DMS 273 (cell line): ENCODE results near the gene PAXIP1.
"Not testable (repeated sequence)": the region's sequence is repeated elsewhere in the genome, so short reads cannot be mapped to it uniquely, and the experiment has no call there.

Source experiments
- DNase-seq: peaks from one replicate; lab custom pipeline; 2025; ENCODE audit not compliant: unreplicated experiment; lab: John Stamatoyannopoulos, UW

Gene PAXIP1

DNA sequence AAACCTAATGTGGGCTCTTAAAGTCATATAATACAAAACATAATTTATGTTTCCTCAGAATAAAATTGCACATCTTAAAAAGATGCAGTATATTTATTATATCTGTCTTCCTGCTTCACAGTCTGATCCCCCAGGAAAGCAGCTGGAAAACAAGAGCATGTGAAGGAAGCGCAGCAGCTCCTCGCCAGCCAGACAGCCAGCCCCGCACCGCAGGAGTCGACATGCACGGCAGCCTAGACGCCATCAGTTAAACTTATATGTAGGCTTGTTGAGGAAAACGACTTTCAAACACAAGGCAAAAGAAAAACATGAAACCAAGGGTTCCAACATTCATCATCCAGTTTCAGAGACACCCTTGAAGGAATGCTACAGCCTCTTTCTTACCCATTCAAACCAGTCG lies 59.0 kb downstream of the PAXIP1 start:
- DNase-seq: no peak

DNA sequence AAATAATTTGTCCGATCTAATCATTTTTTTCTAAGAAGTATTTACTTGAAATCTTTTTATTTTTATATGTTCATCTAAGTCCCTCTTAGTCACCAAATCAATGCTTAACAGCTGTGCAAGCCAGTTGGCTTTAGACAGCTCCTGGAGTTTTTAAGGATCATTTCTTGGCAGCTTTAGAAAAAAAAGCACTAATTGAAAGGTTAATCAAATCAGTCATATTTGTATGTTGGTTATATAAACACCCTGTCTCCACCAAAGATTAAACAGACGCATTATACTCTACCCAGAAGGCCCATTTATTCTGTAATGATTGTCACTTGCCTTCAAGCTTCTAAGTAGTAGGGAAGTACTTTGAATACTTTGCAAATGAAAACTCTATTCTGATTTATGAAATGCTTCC lies 60.2 kb downstream of the PAXIP1 start:
- DNase-seq: no peak

DNA sequence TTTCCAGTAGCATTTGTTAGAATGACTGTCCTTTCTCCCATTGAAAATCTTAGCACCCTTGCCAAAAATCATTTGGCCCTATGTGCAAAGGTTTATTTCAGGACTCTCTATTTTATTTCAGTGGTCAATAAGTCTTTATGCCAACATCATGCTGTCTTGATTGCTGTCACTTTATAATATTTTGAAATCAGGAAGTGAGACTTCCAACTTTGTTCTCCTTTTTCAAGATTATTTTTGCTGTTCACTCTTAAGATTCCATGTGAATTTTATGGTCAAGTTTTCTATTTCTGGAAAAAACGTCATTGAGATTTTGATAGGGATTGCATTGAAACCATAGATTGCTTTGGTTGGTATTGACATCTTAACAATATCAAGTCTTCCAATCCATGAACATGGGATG lies 65.1 kb downstream of the PAXIP1 start:
- DNase-seq: no peak

DNA sequence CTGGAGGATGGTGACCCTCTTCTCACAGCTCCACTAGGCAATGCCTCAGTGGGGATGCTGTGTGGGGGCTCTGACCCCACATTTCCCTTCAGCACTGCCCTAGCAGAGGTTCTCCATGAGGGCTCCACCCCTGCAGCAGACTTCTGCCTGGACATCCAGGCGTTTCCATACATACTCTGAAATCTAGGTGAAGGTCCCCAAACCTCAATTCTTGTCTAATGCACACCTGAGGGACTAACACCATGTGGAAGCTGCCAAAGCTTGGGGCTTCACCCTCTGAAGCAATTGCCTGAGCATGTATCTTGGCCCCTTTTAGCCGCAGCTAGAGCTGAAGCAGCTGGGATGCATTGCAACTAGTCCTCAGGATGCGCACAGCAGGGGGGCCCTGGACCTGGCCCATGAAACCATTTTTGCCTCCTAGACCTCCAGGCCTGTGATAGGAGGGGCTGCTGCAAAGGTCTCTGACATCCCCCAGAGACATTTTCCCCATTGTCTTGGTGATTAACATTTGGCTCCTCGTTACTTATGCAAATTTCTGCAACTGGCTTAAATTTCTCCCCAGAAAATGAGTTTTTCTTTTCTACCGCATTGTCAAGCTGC lies 68.5 kb downstream of the PAXIP1 start:
- DNase-seq: not testable (repeated sequence)

DNA sequence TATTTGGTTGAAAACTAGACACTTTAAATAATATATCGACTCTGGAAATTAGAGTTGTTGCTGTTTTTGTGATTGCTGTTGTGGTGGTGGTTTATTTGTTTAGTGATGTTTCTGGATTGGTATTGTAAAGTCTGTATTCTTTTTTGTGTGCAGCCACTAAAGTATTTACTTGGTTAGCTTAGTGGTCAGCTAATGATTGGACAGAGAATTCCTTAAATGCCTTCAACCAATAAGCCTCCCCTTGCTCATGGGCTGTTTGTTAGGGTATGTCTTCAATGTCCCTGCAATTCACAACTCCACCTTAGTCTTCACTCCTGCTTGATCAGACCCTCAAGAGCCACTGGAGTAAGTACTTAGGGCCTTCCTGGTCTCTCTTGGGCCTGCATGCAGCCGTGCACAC lies 71.0 kb downstream of the PAXIP1 start:
- DNase-seq: no peak

DNA sequence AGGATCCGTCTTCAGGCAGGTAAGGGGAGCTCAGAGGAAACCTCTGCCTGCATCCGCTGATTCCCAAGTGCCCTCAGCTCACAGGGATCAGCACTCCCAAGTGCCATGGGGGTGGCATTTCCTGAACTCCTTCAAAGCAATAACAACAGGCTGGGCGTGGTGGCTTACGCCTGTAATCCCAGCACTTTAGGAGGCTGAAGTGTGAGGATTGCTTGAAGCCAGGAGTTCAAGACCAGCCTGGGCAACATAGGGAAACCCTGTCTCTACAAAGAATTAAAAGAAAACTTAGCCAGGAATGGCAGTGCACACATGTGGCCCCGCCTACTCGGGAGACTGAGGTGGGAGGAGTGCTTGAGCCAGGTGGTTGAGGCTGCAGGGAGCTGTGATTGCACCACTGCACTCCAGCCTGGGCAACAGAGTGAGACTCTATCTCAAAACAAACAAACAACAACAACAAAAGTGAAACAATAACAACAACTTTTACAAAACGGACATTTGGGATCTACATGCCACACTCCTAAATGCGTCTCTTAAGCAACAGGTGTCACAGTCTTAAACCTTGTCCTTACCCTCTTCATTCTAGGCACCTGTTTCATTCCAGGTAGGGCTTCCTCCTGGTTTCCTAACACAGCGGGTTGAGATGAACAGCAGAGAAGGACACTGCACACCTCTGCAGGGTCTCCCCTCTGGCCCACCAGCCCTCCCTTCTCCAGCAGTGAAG lies 73.8 kb downstream of the PAXIP1 start:
- no peak for DNase-seq

DNA sequence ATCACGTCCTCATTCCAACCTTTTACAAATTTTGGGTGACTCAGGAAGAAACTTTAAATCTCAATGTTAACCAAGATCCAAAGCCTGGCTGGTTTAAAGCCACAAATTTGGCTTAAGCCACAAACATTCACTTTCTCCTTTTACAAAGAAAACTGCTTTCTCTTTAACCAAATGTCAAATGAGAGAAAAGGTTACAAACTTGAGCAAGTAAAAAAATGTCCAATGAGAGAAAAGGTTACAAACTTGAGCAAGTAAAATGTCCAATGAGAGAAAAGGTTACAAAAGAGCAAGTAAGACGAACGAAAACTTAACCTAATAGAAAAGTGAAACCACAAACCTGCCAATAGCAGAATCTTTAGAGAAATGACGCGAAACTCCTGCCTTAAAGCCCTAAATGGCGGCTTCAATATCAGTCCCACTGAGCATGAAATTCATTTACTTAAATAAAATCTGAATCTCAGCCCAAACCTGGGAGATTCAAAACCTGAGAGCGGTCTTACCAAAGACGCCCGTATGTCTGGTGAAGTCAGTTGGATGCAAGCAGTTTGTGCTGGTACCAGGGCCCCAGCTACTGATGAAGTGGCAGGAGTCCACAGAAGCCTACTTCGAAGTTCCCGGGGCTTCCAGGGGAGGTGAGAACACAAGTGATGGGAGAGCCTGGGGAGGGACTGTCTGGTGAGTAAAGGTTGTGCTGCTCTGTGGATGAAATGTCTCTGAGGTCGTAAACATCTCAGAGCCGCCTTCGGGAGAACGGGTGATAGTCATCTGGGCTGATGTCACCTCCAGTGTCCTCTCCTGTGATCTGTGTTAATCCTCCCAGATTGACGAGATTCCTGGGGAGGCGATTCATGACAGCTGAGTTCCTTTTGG lies 74.6 kb downstream of the PAXIP1 start:
- peak; percentile 80 for DNase-seq

DNA sequence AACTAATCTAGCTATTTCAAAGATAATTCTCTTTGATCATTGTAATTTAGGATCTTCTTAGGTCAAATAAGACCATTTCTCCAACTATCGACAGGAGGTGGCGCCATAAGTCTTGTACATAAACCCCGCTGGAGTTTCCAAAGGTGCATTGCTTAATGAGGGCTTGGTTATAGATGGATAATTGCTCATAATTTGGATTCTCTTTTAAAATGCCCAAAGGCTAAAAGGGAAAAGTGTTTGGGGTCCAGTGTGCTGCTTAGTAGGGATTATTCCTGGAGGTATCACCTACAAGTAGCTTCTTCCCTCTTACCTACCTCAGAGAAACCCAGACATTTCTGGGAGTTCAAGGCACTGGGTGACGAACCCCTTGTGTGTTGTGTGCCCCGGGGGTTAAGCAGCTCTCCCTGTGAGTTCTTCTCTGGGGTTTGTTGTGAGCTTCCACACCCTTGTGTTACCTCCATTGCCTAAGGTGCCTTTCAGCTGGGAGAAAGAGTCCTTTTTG lies 75.2 kb downstream of the PAXIP1 start:
- DNase-seq: peak; percentile 92

DNA sequence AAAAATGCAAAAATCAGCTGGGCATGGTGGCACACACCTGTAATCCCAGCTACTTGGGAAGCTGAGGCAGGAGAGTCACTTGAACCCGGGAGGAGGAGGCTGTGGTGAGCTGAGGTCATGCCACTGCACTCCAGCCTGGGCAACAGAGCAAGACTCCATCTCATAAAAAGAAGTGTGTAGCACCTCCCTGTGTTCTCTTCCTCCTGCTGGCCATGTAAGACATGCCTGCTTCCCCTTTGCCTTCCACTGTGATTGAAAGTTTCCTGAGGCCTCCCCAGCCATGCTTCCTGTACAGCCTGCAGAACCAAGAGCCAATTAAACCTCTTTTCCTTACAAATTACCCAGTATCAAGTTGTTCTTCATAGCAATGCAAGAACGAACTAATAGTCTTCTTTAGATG lies 80.5 kb downstream of the PAXIP1 start:
- not testable (repeated sequence) for DNase-seq

DNA sequence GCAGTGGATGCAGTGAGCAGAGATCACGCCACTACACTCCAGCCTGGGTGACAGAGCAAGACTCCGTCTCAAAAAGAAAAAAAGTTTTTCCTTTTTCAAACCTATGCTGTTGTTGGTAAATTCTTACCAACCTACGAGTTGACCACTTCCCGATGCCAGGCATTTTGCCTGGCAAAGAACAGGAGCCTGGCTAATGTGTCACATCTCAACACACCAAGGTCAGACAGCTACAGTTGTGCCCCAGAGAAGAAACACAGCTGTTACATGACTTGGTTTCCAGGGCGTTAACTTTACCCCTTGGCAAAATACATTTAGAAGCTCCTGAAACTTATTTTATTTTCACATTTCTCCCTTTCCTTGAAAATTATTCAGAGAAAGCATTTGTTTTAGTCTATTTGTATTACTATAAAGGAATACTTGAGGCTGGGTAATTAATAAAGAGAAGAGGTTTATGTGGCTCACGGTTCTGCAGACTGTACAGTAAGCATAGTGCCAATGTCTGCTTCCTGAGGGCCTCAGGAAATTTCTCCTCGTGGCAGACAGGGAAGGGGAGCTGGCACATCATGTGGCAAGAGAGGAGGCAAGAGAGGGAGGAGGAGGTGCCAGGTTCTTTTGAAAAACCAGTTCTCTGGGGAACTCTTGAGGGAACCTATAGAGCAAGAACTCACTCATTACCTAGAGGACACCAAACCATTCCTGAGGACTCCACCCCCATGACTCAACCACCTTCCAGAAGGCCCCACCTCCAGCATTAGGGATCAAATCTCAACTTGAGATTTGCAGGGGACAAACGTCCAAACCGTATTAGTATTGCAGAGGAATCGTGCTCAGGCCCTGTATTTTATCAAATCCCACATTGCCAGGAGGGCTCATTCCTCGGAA lies 83.3 kb downstream of the PAXIP1 start:
- DNase-seq: no peak

DNA sequence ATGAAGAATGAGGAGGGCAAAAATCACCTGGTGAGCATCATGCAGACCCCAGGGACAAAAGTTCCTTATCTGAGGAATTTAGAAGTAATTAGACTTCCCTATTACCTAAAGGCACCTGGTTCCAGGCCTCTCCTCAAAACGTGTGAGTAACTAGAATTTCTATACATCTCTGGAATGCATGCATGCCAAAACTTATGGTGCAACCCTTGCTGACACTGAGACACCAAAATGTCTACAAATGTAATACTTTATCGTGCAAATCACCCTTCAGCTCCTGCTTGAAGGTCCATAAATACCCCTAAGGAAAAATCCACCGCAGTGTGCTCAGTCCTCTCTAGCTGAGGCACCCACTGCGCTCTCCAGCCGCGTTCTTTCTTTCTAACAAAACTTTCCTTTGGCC lies 84.2 kb downstream of the PAXIP1 start:
- no peak for DNase-seq

DNA sequence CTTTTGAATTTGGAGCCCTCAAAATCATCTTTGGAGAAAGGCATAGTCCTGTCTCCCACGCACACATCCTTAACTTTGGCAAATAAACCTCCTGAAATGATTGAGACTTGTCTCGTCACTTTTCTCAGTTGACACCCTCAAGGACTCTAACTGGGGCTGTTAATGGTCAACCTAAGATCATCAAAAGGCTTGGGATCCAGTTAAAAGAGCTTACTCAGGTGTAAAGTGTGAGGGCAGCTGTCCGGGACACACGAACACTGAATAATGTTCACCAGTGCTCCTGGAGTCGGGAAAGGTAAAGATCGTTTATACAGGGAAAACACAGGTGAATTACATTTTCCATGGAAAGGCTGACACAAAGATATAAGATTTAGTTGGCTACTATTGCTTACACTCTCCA lies 84.7 kb downstream of the PAXIP1 start:
- DNase-seq: no peak

DNA sequence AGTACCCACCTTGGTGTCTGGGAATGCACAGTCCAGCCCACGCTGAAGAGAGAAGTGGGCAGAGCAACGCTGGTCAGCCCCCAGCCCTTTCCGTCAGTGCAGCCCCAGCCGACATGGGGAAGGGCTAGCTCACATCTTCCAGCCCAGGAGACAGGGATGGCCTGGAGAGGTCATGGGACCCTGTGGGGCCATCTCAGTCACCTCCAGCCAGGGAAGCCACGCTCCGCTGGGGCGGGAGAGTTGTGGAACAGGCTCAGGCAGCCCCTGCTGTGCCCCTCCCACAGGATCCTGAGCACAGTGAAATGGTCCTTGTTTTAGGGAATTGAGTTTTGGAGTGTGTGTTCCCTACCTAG lies 85.1 kb downstream of the PAXIP1 start:
- DNase-seq: no peak

DNA sequence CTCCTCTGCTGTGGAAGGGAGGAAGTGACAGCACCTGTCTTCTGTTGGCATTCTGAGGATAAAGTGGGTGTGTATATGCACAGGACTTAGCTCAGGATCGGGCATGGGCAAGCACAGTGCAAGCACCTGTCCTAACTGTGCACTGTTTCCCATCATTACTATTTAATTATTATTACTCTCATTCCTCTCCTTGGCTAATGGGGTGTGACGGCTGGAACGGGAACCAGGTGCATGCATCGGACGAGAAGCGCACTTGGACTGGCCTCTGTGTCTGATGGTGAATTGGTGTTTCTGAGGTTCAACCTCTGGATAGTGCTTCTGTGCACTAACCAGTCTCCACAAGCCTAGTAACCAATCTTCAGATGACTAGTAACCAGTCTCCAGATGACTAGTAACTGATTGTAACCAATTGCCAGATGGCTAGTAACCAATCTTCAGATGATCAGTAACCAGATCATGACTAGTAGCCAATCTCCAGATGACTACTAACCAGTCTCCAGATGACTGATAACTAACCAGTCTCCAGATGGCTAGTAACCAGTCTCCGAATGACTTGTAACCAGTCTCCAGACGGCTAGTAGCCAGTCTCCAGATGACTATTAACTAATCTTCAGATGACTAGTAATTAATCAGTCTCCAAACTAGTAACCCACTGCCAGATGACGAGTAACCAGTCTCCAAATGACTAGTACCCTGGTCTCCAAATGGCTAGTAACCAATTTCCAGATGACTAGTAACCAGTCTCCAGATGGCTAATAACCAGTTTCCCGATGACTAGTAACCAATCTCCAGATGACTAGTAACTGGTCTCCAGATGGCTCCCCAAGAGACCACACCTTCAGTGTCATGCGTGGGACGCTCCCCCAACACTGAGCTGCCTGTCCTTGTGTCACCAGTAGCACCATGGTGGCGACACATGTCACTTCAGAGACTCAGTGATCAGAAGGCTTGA lies 85.8 kb downstream of the PAXIP1 start:
- no peak for DNase-seq

DNA sequence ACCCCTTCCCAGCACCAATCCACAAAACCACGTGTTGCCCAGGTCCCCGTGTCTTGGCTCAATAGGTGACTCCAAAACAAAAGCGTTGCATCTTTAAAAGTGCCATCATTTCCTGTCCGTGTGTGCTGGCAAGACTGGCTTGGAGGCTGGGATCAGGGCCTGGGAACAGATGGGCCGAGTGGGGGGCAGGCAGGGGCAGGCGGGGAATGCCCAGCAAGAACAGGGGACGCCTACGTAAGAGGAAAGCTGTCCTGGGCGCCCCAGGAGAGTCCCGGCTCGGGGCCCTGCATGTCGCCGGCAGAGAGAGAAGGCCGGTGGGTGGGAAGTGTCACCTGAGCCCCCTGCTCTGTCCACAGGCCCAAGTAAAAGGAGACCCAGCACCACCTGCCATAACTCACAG lies 86.5 kb downstream of the PAXIP1 start:
- peak; percentile 31 for DNase-seq

DNA sequence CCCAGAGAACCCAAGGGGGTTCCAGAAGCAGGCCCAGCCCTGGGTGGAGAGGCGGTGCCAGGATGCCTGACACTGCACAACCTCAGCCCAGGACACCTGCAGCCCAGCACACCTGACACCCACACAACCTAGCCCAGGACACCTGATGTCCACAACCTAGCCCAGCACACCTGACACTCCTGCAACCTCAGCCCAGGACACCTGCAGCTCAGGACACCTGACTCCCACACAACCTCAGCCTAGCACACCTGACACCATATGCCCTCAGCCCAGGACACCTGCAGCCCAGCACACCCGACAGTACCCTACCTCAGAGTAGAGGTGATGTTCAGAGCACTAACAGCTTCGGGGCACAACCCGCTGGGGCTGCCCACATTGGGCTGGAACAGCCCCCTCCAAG lies 87.3 kb downstream of the PAXIP1 start:
- no peak for DNase-seq

DNA sequence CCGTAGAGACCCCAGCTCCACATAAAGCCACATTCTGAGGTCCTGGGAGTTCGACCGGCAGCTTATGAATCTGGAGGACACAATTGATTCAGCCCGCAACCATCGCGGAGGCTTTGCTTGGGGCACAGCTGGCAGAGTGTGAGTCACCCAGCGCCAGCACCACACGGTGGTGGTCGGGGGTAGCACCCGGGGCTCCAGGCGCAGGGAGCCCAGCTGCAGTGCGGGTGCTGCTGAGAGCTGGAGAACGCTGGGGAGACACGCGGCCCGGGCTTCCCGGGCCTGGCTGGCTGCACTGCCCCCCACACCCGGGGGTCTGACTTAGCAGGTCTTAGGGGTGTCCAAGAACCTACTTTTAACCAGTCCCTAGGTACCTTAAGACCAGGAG lies 87.9 kb downstream of the PAXIP1 start:
- DNase-seq: peak; percentile 52

DNA sequence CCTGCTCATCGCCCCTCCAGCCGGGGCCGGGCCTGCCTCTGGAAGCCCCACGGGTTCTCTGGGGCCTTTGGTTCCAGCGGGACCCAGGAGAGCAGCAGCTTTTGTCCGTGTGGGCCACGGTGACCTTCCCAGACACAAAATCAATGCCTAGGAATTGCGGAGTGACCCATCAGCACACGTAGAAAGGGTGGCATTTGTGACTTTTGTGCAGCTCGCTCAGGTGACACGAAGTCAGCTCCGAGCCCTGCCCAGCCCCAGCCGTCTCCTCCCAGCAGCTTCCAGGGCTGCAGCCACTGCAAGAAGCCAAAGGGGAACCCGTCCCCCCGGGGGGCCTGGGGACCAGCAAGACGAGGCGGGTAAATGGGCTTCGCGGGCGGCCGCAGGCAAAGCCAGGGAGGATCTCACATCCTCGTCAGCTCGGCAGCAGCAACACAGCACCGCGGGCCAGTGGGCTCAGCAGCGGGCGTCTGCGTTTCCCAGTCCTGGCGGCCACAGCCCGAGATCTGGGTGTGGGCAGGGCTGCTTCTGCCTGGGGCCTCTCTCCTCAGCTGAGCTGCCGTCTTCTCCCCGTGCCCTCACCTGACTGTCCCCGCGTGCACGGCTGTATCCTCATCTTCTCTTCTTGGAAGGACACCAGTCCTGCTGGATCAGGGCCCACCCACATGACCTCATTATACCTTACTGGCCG lies 88.5 kb downstream of the PAXIP1 start:
- DNase-seq: no peak

DNA sequence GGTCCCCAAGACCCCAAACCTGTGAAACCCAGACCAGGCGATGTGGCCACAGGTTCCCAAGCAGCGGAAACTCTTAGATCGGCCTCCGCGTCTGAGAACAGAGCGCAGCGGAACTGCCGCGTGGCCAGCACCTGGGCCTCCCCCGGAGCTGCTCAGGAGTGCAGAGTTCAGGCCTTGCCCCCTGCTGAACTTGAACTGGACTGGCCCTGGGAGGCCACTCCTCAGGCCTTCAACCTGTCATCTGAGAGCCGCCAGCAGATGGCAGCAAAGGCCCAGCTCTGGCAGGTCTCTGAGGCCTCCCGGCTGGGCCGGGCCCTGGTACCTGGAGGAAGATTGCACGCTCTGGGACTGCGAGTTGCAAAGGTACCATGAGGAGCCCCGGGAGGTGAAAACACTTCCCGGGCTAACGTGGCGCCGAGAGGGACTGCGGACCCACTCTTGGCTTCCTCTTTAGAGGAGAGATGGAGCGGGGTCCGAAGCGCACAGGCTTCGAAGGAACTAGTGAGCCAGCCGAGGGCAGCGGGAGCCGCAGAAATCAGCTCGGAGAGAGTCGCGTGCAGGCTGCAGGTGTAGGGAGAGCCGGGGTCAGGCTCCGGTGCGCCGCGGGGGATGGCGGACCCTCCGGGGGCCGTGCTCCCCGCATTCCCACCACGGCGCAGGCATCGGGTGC lies 89.2 kb downstream of the PAXIP1 start:
- DNase-seq: peak; percentile 93
